ENCODE results near the gene RUNX1. TPM values are rescaled to one million over a fixed set of nuclear protein-coding genes. Genes with fewer than 3 reads are reported as not detected.

The RUNX1 gene
- total RNA-seq, 2 experiments from 2014 or later = 49.5 to 58.8 TPM

- H3K9me3 Mint-ChIP-seq (ENCODE audit: low read depth) = no peaks in the 10 kb centered on the region
- ChIA-PET CTCF (interaction anchor here (0.7 to 5.0 kb wide), 10 partner anchors 9 to 98 kb away, joined by 3 to 27 read pairs (median 4); no protein-coding TSS in a partner anchor), POLR2A (interaction anchor here (0.6 to 1.8 kb wide), 8 partner anchors 13 to 102 kb away, joined by 3 to 10 read pairs (median 5); no protein-coding TSS in a partner anchor)
- ATAC-seq = peak; percentile 7
- H3K27ac Mint-ChIP-seq = peak overlapping the region; percentile 89
- peaks cover 96% of the 10 kb centered on the region for H3K4me1 Mint-ChIP-seq
- intact Hi-C loops (cut with DNase I, micrococcal nuclease) = loop anchor here (1.0 to 10.0 kb wide), 18 partner anchors 18 to 415 kb away; partner anchors contain the start of gene RUNX1 (in 1 of the 2)
- DNase-seq = no peak
- H3K36me3 Mint-ChIP-seq (ENCODE audit: low read depth) = peaks cover 19% of the 10 kb centered on the region
- peak overlapping the region; percentile 61 for H3K4me3 Mint-ChIP-seq
- H3K27me3 Mint-ChIP-seq = no peaks in the 10 kb centered on the region
Observed at GRCh38 chr21:34987501-34988072, 61.5 kb downstream of the RUNX1 start.

- H3K27ac Mint-ChIP-seq = peak overlapping the region; percentile 89
- peaks cover 22% of the 10 kb centered on the region for H3K36me3 Mint-ChIP-seq (ENCODE audit: low read depth)
- intact Hi-C loops (cut with DNase I, micrococcal nuclease) = loop anchor here (1.0 to 10.0 kb wide), 18 partner anchors 18 to 415 kb away; partner anchors contain the start of gene RUNX1 (in 1 of the 2)
- ChIA-PET POLR2A (interaction anchor here (0.9 to 1.8 kb wide), 7 partner anchors 12 to 101 kb away, joined by 3 to 10 read pairs (median 5); no protein-coding TSS in a partner anchor), CTCF (interaction anchor here (0.7 to 5.0 kb wide), 11 partner anchors 10 to 241 kb away, joined by 3 to 27 read pairs (median 4); no protein-coding TSS in a partner anchor)
- H3K4me1 Mint-ChIP-seq = peaks cover 97% of the 10 kb centered on the region
- H3K27me3 Mint-ChIP-seq = no peaks in the 10 kb centered on the region
- H3K9me3 Mint-ChIP-seq (ENCODE audit: low read depth) = no peaks in the 10 kb centered on the region
- H3K4me3 Mint-ChIP-seq = peak overlapping the region; percentile 61
- DNase-seq = peak; percentile 90
- ATAC-seq = peak; percentile 54
Observed at GRCh38 chr21:34986561-34987500, 62.3 kb downstream of the RUNX1 start.

- Mint-ChIP-seq H3K9me3 (ENCODE audit: low read depth) (no peaks in the 10 kb centered on the region), H3K27ac (peak overlapping the region; percentile 98), H3K4me1 (peaks cover 90% of the 10 kb centered on the region), H3K4me3 (peak overlapping the region; percentile 54), H3K36me3 (ENCODE audit: low read depth) (peaks cover 21% of the 10 kb centered on the region), H3K27me3 (no peaks in the 10 kb centered on the region)
- intact Hi-C loops (cut with DNase I, micrococcal nuclease) = loop anchor here (5.0 to 10.0 kb wide), 4 partner anchors 168 to 418 kb away; no protein-coding TSS in a partner anchor
- ChIA-PET POLR2A (interaction anchor here (0.7 to 2.5 kb wide), 10 partner anchors 10 to 96 kb away, joined by 3 to 31 read pairs (median 10); no protein-coding TSS in a partner anchor), CTCF (interaction anchor here (0.7 to 2.9 kb wide), 11 partner anchors 11 to 415 kb away, joined by 3 to 30 read pairs (median 5); no protein-coding TSS in a partner anchor)
- ATAC-seq (no peak), DNase-seq (no peak)
Observed at GRCh38 chr21:34984356-34985058, 64.6 kb downstream of the RUNX1 start.

- peak; percentile 58 for ATAC-seq
- Mint-ChIP-seq H3K9me3 (ENCODE audit: low read depth) (no peaks in the 10 kb centered on the region), H3K36me3 (ENCODE audit: low read depth) (peaks cover 22% of the 10 kb centered on the region), H3K27ac (peak overlapping the region; percentile 98), H3K4me1 (peaks cover 88% of the 10 kb centered on the region), H3K27me3 (no peaks in the 10 kb centered on the region), H3K4me3 (peak overlapping the region; percentile 54)
- ChIA-PET CTCF (interaction anchor here (0.6 to 2.9 kb wide), 24 partner anchors 11 to 416 kb away, joined by 3 to 30 read pairs (median 4); no protein-coding TSS in a partner anchor), POLR2A (interaction anchor here (0.6 to 2.5 kb wide), 15 partner anchors 9 to 105 kb away, joined by 3 to 31 read pairs (median 7); no protein-coding TSS in a partner anchor)
- DNase-seq = peak; percentile 83
- intact Hi-C loops (cut with DNase I, micrococcal nuclease) = loop anchor here (1.0 to 10.0 kb wide), 10 partner anchors 9 to 359 kb away; no protein-coding TSS in a partner anchor
Observed at GRCh38 chr21:34983680-34984086, 65.4 kb downstream of the RUNX1 start.

- ChIA-PET CTCF (interaction anchor here (0.6 to 2.9 kb wide), 6 partner anchors 29 to 1134 kb away, joined by 3 to 14 read pairs (median 4); no protein-coding TSS in a partner anchor), POLR2A (no interaction called here)
- ATAC-seq (no peak), DNase-seq (no peak)
- Mint-ChIP-seq H3K36me3 (ENCODE audit: low read depth) (peaks cover 31% of the 10 kb centered on the region), H3K9me3 (ENCODE audit: low read depth) (no peaks in the 10 kb centered on the region), H3K4me3 (no peak overlapping the region), H3K27ac (peak overlapping the region; percentile 81), H3K27me3 (no peaks in the 10 kb centered on the region), H3K4me1 (peaks cover 82% of the 10 kb centered on the region)
- intact Hi-C loops (cut with DNase I, micrococcal nuclease) = loop anchor here (2.0 to 10.0 kb wide), 2 partner anchors 175 to 177 kb away; no protein-coding TSS in a partner anchor
Observed at GRCh38 chr21:34981791-34982190, 67.3 kb downstream of the RUNX1 start.

GRCh38 chr21:34980423-34981115, 68.5 kb downstream of the RUNX1 start:
- Mint-ChIP-seq H3K4me1 (peaks cover 80% of the 10 kb centered on the region), H3K9me3 (ENCODE audit: low read depth) (no peaks in the 10 kb centered on the region), H3K27ac (peak overlapping the region; percentile 9), H3K4me3 (no peak overlapping the region), H3K27me3 (peaks cover under 1% of the 10 kb centered on the region), H3K36me3 (ENCODE audit: low read depth) (peaks cover 35% of the 10 kb centered on the region)
- no peak for DNase-seq
- ChIA-PET POLR2A (interaction anchor here (0.6 to 0.8 kb wide), 2 partner anchors 34 to 47 kb away, joined by 3 to 6 read pairs; no protein-coding TSS in a partner anchor), CTCF (interaction anchor here (1.0 to 1.8 kb wide), 5 partner anchors 28 to 85 kb away, joined by 3 to 4 read pairs (median 4); no protein-coding TSS in a partner anchor)
- intact Hi-C loops (cut with DNase I, micrococcal nuclease) = loop anchor here in 1 of 2 experiments (10.0 kb wide), 1 partner anchor 176 kb away; no protein-coding TSS in a partner anchor
- no peak for ATAC-seq

- POLR2A ChIA-PET = no interaction called here
- no peak for ATAC-seq
- CTCF ChIA-PET = interaction anchor here (1.0 kb wide), 1 partner anchor 84 kb away, joined by 4 read pairs; no protein-coding TSS in a partner anchor
Observed at GRCh38 chr21:34979383-34979782, 69.7 kb downstream of the RUNX1 start.

GRCh38 chr21:34977333-34977732, 71.8 kb downstream of the RUNX1 start:
- H3K27ac Mint-ChIP-seq = no peak overlapping the region
- peaks cover 3% of the 10 kb centered on the region for H3K27me3 Mint-ChIP-seq
- ChIA-PET POLR2A (no interaction called here), CTCF (no interaction called here)
- intact Hi-C loops (cut with DNase I, micrococcal nuclease) = no loop called here
- DNase-seq (no peak), ATAC-seq (no peak)
- H3K36me3 Mint-ChIP-seq (ENCODE audit: low read depth) = peaks cover 42% of the 10 kb centered on the region
- H3K4me1 Mint-ChIP-seq = peaks cover 82% of the 10 kb centered on the region
- no peak overlapping the region for H3K4me3 Mint-ChIP-seq
- no peaks in the 10 kb centered on the region for H3K9me3 Mint-ChIP-seq (ENCODE audit: low read depth)

More at GRCh38 chr21:34979383-34979782, 69.7 kb downstream of the RUNX1 start:
- Mint-ChIP-seq H3K4me1 (peaks cover 81% of the 10 kb centered on the region), H3K27me3 (peaks cover 3% of the 10 kb centered on the region), H3K4me3 (no peak overlapping the region), H3K27ac (no peak overlapping the region), H3K36me3 (ENCODE audit: low read depth) (peaks cover 32% of the 10 kb centered on the region), H3K9me3 (ENCODE audit: low read depth) (no peaks in the 10 kb centered on the region)
- intact Hi-C loops (cut with DNase I, micrococcal nuclease) = no loop called here
- DNase-seq = no peak

GRCh38 chr21:34974162-34974981, 74.7 kb downstream of the RUNX1 start:
- ATAC-seq (peak; percentile 85), DNase-seq (peak; percentile 68)
- Mint-ChIP-seq H3K4me3 (peak overlapping the region; percentile 65), H3K4me1 (peaks cover 84% of the 10 kb centered on the region), H3K27ac (peak overlapping the region; percentile 72), H3K27me3 (peaks cover 3% of the 10 kb centered on the region), H3K9me3 (ENCODE audit: low read depth) (no peaks in the 10 kb centered on the region), H3K36me3 (ENCODE audit: low read depth) (peaks cover 36% of the 10 kb centered on the region)
- intact Hi-C loops (cut with DNase I, micrococcal nuclease) = loop anchor here (1.0 kb wide), 1 partner anchor 9 kb away; no protein-coding TSS in a partner anchor
- ChIA-PET POLR2A (interaction anchor here (0.6 to 2.1 kb wide), 12 partner anchors 9 to 537 kb away, joined by 3 to 31 read pairs (median 5); no protein-coding TSS in a partner anchor), CTCF (interaction anchor here (0.8 to 5.1 kb wide), 16 partner anchors 9 to 426 kb away, joined by 3 to 30 read pairs (median 4); no protein-coding TSS in a partner anchor)

Measured in activated CD4-positive, alpha-beta T cell treated with anti-CD3 and anti-CD28 coated beads for 36 hours (primary cell).